Sigmoid colon (tissue), 7 donors: ENCODE data around the gene ATP2A2. TPM values are rescaled to one million over a fixed set of nuclear protein-coding genes. Genes with fewer than 3 reads are reported as not detected.

ENCODE experiments used
- DNase-seq: peaks from one replicate; pipeline ENCODE4 v3.0.0-alpha.2; 2019
- H3K27ac ChIP-seq, 4 donors: fragments of 200-600 bp; sonication (generic); one replicate each; pipeline ENCODE4 v1.5.1; 2016 to 2019; ENCODE audit warnings: mild to moderate bottlenecking in 1 of 4
- H3K27me3 ChIP-seq, 3 donors: fragments of 200-600 bp; sonication (generic); one replicate each; pipeline ENCODE4 v1.5.1; 2019; ENCODE audit warnings: mild to moderate bottlenecking in 1 of 3
- H3K36me3 ChIP-seq, 4 donors: fragments of 200-600 bp; sonication (generic); one replicate each; pipeline ENCODE4 v1.5.1; 2016 to 2019
- H3K4me1 ChIP-seq, 4 donors: fragments of 200-600 bp; sonication (generic); one replicate each; pipeline ENCODE4 v1.5.1; 2017 to 2019
- H3K4me3 ChIP-seq, 4 donors: fragments of 200-600 bp; sonication (generic); one replicate each; pipeline ENCODE4 v1.5.1; 2017 to 2019; ENCODE audit warnings: mild to moderate bottlenecking in 2 of 4, moderate library complexity in 1 of 4
- H3K9me3 ChIP-seq, 4 donors: fragments of 200-600 bp in 3 of 4; sonication (generic) in 3 of 4; one replicate each; pipeline versions ENCODE4 v1.5.1 to v1.6.1; 2013 to 2019
- EP300 ChIP-seq, 4 donors: sonication (generic); formaldehyde crosslinking; IDR thresholded peaks; one replicate each; pipeline ENCODE4 v1.6.1; 2017; ENCODE audit warnings: antibody characterized with exemption in 4 of 4
- POLR2A ChIP-seq, 2 donors: fragments of 450-650 bp; IDR thresholded peaks; one replicate each; pipeline ENCODE4 v1.6.1; 2016; ENCODE audit warnings: antibody characterized with exemption in 2 of 2, mild to moderate bottlenecking in 2 of 2, moderate library complexity in 2 of 2
- POLR2AphosphoS5 ChIP-seq, 4 donors: sonication (generic); formaldehyde crosslinking; IDR thresholded peaks; one replicate each; pipeline ENCODE4 v1.6.1; 2017; ENCODE audit warnings: antibody characterized with exemption in 4 of 4
- WGBS, 2 donors: extraction: QIAGEN DNeasy Blood & Tissue Kit; methylation state at CpG; one replicate each; pipeline ENCODE4 v1.1.7; 2013; 5-methylcytosine and 5-hydroxymethylcytosine counted together
- intact Hi-C: fragments of 100-400 bp; cut with DNase I; formaldehyde crosslinking; loops from one replicate; pipeline ENCODE4 v1.15.1; 2023
- polyA plus RNA-seq, 3 donors: library from polyadenylated mRNA; stranded (reverse); fragments of 200-250 nt; gene quantifications; one replicate each; pipeline ENCODE4 v1.2.3, GENCODE V29; 2013
- total RNA-seq, 4 donors: library from RNA; depleted of rRNA; stranded (reverse); fragments of >200 nt; gene quantifications; one replicate each; pipeline ENCODE4 v1.1.0, GENCODE V29; 2016
- TF ChIP-seq, protein P1 (sequence below), 4 experiments: fragments of 450-650 bp in 3 of 4; fragments of 200-600 bp in 1 of 4; IDR thresholded peaks; one replicate each; pipeline ENCODE4 v1.5.1; 2016 to 2019; ENCODE audit warnings: antibody characterized with exemption in 4 of 4, mild to moderate bottlenecking in 3 of 4, moderate library complexity in 2 of 4
- donor health status: healthy with polysubstance abuse.
- donor health status: Bipolar disorder and iron deficiency.
- donor health status: healthy.

The ATP2A2 gene
- total and polyA plus RNA-seq, 7 donors = 16.6 to 121 (median 84.9) TPM

DNA sequence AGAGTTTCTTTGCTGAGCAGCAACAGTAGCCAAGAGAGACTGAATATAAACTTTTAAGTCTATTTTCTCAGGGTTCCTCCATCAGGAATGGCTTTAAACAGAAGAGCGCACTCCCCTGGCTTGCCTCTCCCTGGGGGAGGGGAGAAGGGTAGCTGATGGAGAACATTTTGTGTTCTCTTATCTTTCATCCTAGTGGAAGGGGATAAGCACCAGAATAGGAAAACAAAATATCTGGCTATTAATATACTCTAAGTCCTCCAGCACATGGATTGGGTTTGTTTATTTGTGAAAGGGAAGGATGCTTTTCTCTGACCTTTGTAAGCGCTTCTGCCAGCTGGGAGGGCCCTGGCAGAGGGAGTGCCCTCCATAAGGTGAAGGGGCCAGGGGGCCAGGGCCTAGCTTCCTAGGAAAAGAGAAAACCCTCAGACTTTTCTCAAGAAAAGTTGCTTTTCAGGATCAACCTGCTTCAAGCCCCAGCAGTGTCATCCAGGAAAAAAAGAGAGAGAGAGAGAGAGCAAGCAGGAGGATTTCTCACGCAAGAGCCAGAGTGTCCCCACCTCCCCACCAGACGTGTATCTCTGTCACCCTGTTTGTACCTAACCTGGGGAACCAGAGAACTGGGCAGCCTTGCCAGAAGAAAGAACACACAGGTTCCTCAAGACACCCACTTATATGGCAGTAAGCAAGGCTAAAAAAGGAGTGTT lies 34.3 kb upstream of the ATP2A2 start:
- no peak for TF ChIP-seq POLR2A (IDR thresholded peaks at IDR 0.05)
- no peak for TF ChIP-seq EP300 (IDR thresholded peaks at IDR 0.05)
- no peak for TF ChIP-seq POLR2AphosphoS5 (IDR thresholded peaks at IDR 0.05)
- TF ChIP-seq, protein P1, sequence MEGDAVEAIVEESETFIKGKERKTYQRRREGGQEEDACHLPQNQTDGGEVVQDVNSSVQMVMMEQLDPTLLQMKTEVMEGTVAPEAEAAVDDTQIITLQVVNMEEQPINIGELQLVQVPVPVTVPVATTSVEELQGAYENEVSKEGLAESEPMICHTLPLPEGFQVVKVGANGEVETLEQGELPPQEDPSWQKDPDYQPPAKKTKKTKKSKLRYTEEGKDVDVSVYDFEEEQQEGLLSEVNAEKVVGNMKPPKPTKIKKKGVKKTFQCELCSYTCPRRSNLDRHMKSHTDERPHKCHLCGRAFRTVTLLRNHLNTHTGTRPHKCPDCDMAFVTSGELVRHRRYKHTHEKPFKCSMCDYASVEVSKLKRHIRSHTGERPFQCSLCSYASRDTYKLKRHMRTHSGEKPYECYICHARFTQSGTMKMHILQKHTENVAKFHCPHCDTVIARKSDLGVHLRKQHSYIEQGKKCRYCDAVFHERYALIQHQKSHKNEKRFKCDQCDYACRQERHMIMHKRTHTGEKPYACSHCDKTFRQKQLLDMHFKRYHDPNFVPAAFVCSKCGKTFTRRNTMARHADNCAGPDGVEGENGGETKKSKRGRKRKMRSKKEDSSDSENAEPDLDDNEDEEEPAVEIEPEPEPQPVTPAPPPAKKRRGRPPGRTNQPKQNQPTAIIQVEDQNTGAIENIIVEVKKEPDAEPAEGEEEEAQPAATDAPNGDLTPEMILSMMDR (IDR thresholded peaks at IDR 0.05) = no peak
- Histone ChIP-seq H3K9me3 (no peaks in the 10 kb centered on the region), H3K27me3 (no peaks in the 10 kb centered on the region), H3K36me3 (peaks cover 0 to 16% (median 0%) of the 10 kb centered on the region in 4 donors), H3K4me1 (peaks cover 0 to 41% (median 33%) of the 10 kb centered on the region in 4 donors), H3K4me3 (no peak overlapping the region), H3K27ac (peak overlapping the region; percentile 40 to 80 (median 58))
- WGBS, 2 donors = 35 to 68% methylated on average over 4 of the region's 4 CpGs
- intact Hi-C loops = no loop called here
- DNase-seq = no peak

DNA sequence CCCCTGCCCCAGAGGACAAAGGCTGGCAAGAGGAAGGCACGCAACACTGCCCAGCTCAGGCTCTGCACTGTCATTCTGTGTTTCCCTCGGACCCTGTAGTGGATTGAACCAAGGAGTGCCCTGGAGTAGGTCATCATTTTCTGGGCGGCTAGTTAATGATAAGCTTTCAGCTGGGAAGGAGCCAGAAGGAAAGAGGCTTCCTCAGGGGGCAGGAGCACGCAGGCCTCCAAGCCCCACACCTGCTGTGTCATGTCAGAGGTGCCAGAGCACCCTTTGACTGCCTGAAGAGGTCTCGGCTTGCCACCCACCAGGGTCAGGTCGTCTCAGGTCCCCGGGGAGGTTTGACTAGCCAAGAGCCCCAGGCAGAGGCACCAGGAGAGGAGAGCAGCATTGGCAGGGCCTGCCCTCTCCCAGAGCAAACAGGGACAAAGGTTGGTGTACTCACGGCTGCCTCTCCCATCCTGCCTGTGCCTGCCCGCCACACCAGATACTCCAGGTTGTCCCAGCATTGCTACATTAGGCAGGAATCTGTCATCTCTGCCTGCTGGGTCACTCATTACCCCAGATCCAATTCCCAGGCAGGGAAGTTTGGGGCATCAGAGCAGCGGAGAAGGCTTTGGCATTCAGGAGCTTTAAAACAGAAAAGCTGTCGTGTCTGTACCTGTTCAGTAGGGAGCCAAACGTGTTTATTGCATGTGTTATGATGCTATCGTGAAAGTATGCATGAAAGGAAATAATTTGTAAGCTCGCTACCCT lies 33.5 kb upstream of the ATP2A2 start:
- TF ChIP-seq EP300 (IDR thresholded peaks at IDR 0.05) (no peak), POLR2AphosphoS5 (IDR thresholded peaks at IDR 0.05) (peak in 2 of 4 donors; percentile 5 to 21), POLR2A (IDR thresholded peaks at IDR 0.05) (no peak)
- TF ChIP-seq, protein P1 (IDR thresholded peaks at IDR 0.05) = no peak
- WGBS, 2 donors = 15 to 68% methylated on average over 14 of the region's 14 CpGs
- H3K4me3 ChIP-seq = no peak overlapping the region
- peaks cover 0 to 16% (median 0%) of the 10 kb centered on the region in 4 donors for H3K36me3 ChIP-seq
- peaks cover 0 to 41% (median 33%) of the 10 kb centered on the region in 4 donors for H3K4me1 ChIP-seq
- intact Hi-C loops = no loop called here
- DNase-seq = no peak
- H3K27me3 ChIP-seq = no peaks in the 10 kb centered on the region
- peak overlapping the region; percentile 40 to 80 (median 58) for H3K27ac ChIP-seq
- H3K9me3 ChIP-seq = no peaks in the 10 kb centered on the region

DNA sequence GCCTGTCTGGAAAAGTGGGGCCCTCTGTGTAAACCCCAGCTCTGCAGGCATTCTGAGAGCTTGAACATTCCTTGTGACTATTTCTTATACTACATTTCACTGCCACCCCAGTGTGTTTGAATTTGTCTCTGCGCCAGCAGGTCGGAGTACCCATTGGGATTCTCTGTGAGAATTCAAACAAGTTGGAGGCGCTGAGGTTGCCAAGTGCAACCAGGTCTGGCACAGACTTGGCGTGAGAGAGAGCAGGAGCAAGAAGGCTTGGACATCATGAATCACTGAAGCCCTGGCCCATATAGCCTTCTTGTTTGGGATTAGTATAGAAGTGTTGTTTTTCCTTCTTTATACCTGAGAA lies 33.0 kb upstream of the ATP2A2 start:
- peak overlapping the region; percentile 40 to 80 (median 58) for H3K27ac ChIP-seq
- no peak for DNase-seq
- H3K27me3 ChIP-seq = no peaks in the 10 kb centered on the region
- H3K9me3 ChIP-seq = no peaks in the 10 kb centered on the region
- H3K36me3 ChIP-seq = peaks cover 0 to 11% (median 0%) of the 10 kb centered on the region in 4 donors
- peaks cover 0 to 43% (median 33%) of the 10 kb centered on the region in 4 donors for H3K4me1 ChIP-seq
- H3K4me3 ChIP-seq = no peak overlapping the region
- 18 to 73% methylated on average over 4 of the region's 4 CpGs for WGBS, 2 donors
- intact Hi-C loops = no loop called here
- TF ChIP-seq, protein P1 (IDR thresholded peaks at IDR 0.05) = no peak
- TF ChIP-seq POLR2AphosphoS5 (IDR thresholded peaks at IDR 0.05) (no peak), POLR2A (IDR thresholded peaks at IDR 0.05) (no peak), EP300 (IDR thresholded peaks at IDR 0.05) (no peak)

DNA sequence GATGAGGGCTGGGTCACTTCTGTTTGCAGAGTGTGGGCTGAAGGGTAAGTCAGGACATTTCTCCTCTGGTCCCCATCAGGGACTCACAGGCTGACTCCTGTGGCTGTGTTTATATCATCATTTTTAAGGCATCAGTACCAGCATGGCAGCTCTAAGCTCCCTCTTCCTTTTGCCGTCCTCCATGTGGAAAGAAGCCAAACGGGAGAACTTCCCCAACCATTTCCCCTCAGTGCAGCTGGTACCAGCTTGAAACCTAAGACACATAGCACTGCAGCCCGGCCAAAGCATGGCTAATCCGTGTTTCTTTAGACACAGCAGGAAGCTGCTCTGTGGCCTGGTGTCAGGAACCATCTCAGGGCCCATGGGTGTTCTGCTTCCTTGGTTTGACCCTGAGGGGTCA lies 31.9 kb upstream of the ATP2A2 start:
- intact Hi-C loops = no loop called here
- Histone ChIP-seq H3K27me3 (no peaks in the 10 kb centered on the region), H3K27ac (peak overlapping the region; percentile 39 to 80 (median 50)), H3K9me3 (no peaks in the 10 kb centered on the region), H3K4me3 (no peak overlapping the region), H3K36me3 (peaks cover 0 to 8% (median 0%) of the 10 kb centered on the region in 4 donors), H3K4me1 (peaks cover 0 to 45% (median 33%) of the 10 kb centered on the region in 4 donors)
- WGBS, 2 donors = 13 to 26% methylated on average over 4 of the region's 4 CpGs
- TF ChIP-seq POLR2AphosphoS5 (IDR thresholded peaks at IDR 0.05) = no peak
- no peak for TF ChIP-seq EP300 (IDR thresholded peaks at IDR 0.05)
- TF ChIP-seq, protein P1 (IDR thresholded peaks at IDR 0.05) = no peak
- no peak for TF ChIP-seq POLR2A (IDR thresholded peaks at IDR 0.05)
- DNase-seq = no peak
